Measurements from ENCODE around the gene ZSCAN9.

ZSCAN9 gene

GRCh38 chr6:28218312-28219248 lies 6.5 kb upstream of the ZSCAN9 start:
- TF ChIP-seq RAD21 (IDR thresholded peaks at IDR 0.05; ENCODE audit: low read depth) (no peak), USF1 (IDR thresholded peaks at IDR 0.05) (no peak), CEBPB (IDR thresholded peaks at IDR 0.05) (no peak), MAX (IDR thresholded peaks at IDR 0.05) (peak; percentile 93), TAF1 (IDR thresholded peaks at IDR 0.05; ENCODE audit: low read depth) (0 out of 2 replicates have a peak, but pooled peaks have one; percentile 33)

- TF ChIP-seq NFIC (IDR thresholded peaks at IDR 0.05) (no peak), CREB1 (IDR thresholded peaks at IDR 0.05; ENCODE audit: low read depth) (no peak), CEBPB (IDR thresholded peaks at IDR 0.05) (no peak), YY1 (IDR thresholded peaks at IDR 0.05; ENCODE audit: low read depth) (no peak), TAF1 (IDR thresholded peaks at IDR 0.05; ENCODE audit: low read depth) (no peak)
Measured at GRCh38 chr6:28220257-28221133, 4.6 kb upstream of the ZSCAN9 start.

GRCh38 chr6:28224131-28225055 lies 682 bp upstream of the ZSCAN9 start:
- TF ChIP-seq USF1 (IDR thresholded peaks at IDR 0.05) = no peak
- no peak for TF ChIP-seq MAX (IDR thresholded peaks at IDR 0.05)
- TF ChIP-seq TEAD4 (IDR thresholded peaks at IDR 0.05) = no peak
- no peak for TF ChIP-seq RAD21 (IDR thresholded peaks at IDR 0.05; ENCODE audit: low read depth)
- no peak for TF ChIP-seq EP300 (IDR thresholded peaks at IDR 0.05; ENCODE audit: borderline replicate concordance)
- TF ChIP-seq YY1 (IDR thresholded peaks at IDR 0.05; ENCODE audit: low read depth) = no peak
- no peak for TF ChIP-seq CEBPB (IDR thresholded peaks at IDR 0.05)
- TF ChIP-seq FOXM1 (IDR thresholded peaks at IDR 0.05; ENCODE audit: borderline replicate concordance, low read depth) = no peak
- no peak for TF ChIP-seq CREB1 (IDR thresholded peaks at IDR 0.05; ENCODE audit: low read depth)
- TF ChIP-seq TCF12 (IDR thresholded peaks at IDR 0.05; ENCODE audit: low read depth) = no peak
- no peak for TF ChIP-seq REST (IDR thresholded peaks at IDR 0.05; ENCODE audit: low read depth)
- no peak for TF ChIP-seq TAF1 (IDR thresholded peaks at IDR 0.05; ENCODE audit: low read depth)
- TF ChIP-seq NFIC (IDR thresholded peaks at IDR 0.05) = no peak
- no peak for TF ChIP-seq ZBTB7A (IDR thresholded peaks at IDR 0.05; ENCODE audit: low read depth)
- no peak for TF ChIP-seq EGR1 (IDR thresholded peaks at IDR 0.05)

- no peak for TF ChIP-seq REST (IDR thresholded peaks at IDR 0.05; ENCODE audit: low read depth)
- no peak for TF ChIP-seq TAF1 (IDR thresholded peaks at IDR 0.05; ENCODE audit: low read depth)
- no peak for TF ChIP-seq ZBTB7A (IDR thresholded peaks at IDR 0.05; ENCODE audit: low read depth)
- no peak for TF ChIP-seq MAX (IDR thresholded peaks at IDR 0.05)
- no peak for TF ChIP-seq NFIC (IDR thresholded peaks at IDR 0.05)
Measured at GRCh38 chr6:28226460-28226859, 1.4 kb downstream of the ZSCAN9 start.

GRCh38 chr6:28232785-28233184 lies 7.7 kb downstream of the ZSCAN9 start:
- TF ChIP-seq NFIC (IDR thresholded peaks at IDR 0.05) (no peak), ZBTB7A (IDR thresholded peaks at IDR 0.05; ENCODE audit: low read depth) (no peak), EGR1 (IDR thresholded peaks at IDR 0.05) (no peak), CEBPB (IDR thresholded peaks at IDR 0.05) (no peak), RAD21 (IDR thresholded peaks at IDR 0.05; ENCODE audit: low read depth) (no peak)

Data from Ishikawa (cell line).